Suprapubic skin (tissue), 4 donors: Measurements from ENCODE around the gene FBLIM1. TPM values are rescaled to one million over a fixed set of nuclear protein-coding genes. Genes with fewer than 3 reads are reported as not detected.

Source experiments
- DNase-seq, 2 donors: peaks; one replicate each; pipeline ENCODE4 v3.0.0-alpha.2; 2019; ENCODE audit warnings: low spot score in 2 of 2
- H3K27ac ChIP-seq: fragments of 200-600 bp; sonication (generic); one replicate; pipeline ENCODE4 v1.5.1; 2019
- H3K27me3 ChIP-seq: fragments of 200-600 bp; sonication (generic); one replicate; pipeline ENCODE4 v1.5.1; 2019
- H3K36me3 ChIP-seq: fragments of 200-600 bp; sonication (generic); one replicate; pipeline ENCODE4 v1.5.1; 2019
- H3K4me1 ChIP-seq: fragments of 200-600 bp; sonication (generic); one replicate; pipeline ENCODE4 v1.5.1; 2019
- H3K4me3 ChIP-seq: fragments of 200-600 bp; sonication (generic); one replicate; pipeline ENCODE4 v1.5.1; 2019; ENCODE audit warnings: mild to moderate bottlenecking
- H3K9me3 ChIP-seq: fragments of 200-600 bp; sonication (generic); one replicate; pipeline ENCODE4 v1.5.1; 2019
- EP300 ChIP-seq: sonication (generic); formaldehyde crosslinking; IDR thresholded peaks from one replicate; pipeline ENCODE4 v1.6.1; 2017; ENCODE audit warnings: antibody characterized with exemption
- POLR2A ChIP-seq, 2 donors: fragments of 450-650 bp; IDR thresholded peaks; one replicate each; pipeline ENCODE4 v1.6.1; 2017; ENCODE audit warnings: antibody characterized with exemption in 2 of 2, mild to moderate bottlenecking in 2 of 2, moderate library complexity in 2 of 2
- POLR2AphosphoS5 ChIP-seq, 3 donors: sonication (generic); formaldehyde crosslinking; IDR thresholded peaks; one replicate each; pipeline ENCODE4 v1.6.1; 2017; ENCODE audit warnings: antibody characterized with exemption in 3 of 3
- WGBS: methylation state at CpG from one replicate; pipeline ENCODE4 v1.1.5; 2018; 5-methylcytosine and 5-hydroxymethylcytosine counted together
- total RNA-seq, 4 donors: library from RNA; depleted of rRNA; stranded (reverse); fragments of >200 nt; gene quantifications; one replicate each; pipeline ENCODE4 v1.1.0, GENCODE V29; 2016
- TF ChIP-seq, protein P1 (sequence below), 2 donors: fragments of 200-600 bp in 1 of 2; fragments of 450-650 bp in 1 of 2; sonication (generic) in 1 of 2; IDR thresholded peaks; one replicate each; pipeline ENCODE4 v1.5.1; 2016 to 2019; ENCODE audit warnings: antibody characterized with exemption in 2 of 2, mild to moderate bottlenecking in 1 of 2, moderate library complexity in 1 of 2

FBLIM1 gene
- total RNA-seq, 4 donors from 2014 or later, result 24.7 to 43.0 (median 27.4) TPM

DNA sequence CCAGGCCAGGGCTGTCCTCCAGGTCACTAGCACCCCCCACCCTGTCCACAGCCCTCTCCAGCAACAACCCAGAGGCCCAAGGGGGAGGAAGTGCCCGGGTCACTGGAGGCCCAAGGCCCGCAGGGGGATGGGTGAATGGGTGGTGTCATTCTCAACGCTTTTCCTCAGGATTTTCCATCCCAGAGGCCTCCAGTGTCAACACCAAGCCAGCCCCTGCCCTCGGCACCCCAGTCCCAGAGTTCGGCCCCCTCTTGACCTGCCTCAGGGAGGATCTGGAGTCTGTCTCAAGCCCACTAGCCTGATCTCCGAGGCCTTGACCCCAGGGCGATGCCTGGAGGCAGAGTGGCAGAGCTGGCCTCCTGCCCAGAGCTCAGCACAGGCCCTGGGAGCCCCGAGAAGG is 11.2 kb upstream of the FBLIM1 start:
- TF ChIP-seq POLR2AphosphoS5 (IDR thresholded peaks at IDR 0.05) (no peak), EP300 (no peak), POLR2A (IDR thresholded peaks at IDR 0.05) (no peak)
- TF ChIP-seq, protein P1, sequence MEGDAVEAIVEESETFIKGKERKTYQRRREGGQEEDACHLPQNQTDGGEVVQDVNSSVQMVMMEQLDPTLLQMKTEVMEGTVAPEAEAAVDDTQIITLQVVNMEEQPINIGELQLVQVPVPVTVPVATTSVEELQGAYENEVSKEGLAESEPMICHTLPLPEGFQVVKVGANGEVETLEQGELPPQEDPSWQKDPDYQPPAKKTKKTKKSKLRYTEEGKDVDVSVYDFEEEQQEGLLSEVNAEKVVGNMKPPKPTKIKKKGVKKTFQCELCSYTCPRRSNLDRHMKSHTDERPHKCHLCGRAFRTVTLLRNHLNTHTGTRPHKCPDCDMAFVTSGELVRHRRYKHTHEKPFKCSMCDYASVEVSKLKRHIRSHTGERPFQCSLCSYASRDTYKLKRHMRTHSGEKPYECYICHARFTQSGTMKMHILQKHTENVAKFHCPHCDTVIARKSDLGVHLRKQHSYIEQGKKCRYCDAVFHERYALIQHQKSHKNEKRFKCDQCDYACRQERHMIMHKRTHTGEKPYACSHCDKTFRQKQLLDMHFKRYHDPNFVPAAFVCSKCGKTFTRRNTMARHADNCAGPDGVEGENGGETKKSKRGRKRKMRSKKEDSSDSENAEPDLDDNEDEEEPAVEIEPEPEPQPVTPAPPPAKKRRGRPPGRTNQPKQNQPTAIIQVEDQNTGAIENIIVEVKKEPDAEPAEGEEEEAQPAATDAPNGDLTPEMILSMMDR (IDR thresholded peaks at IDR 0.05), result no peak
- H3K4me1 ChIP-seq, result no peaks in the 10 kb centered on the region
- H3K36me3 ChIP-seq, result no peaks in the 10 kb centered on the region
- H3K27ac ChIP-seq, result no peak overlapping the region
- no peak overlapping the region for H3K4me3 ChIP-seq
- no CpG with 5 or more reads among the region's 8 CpGs for WGBS
- no peaks in the 10 kb centered on the region for H3K9me3 ChIP-seq
- DNase-seq, result no peak
- H3K27me3 ChIP-seq, result no peaks in the 10 kb centered on the region

DNA sequence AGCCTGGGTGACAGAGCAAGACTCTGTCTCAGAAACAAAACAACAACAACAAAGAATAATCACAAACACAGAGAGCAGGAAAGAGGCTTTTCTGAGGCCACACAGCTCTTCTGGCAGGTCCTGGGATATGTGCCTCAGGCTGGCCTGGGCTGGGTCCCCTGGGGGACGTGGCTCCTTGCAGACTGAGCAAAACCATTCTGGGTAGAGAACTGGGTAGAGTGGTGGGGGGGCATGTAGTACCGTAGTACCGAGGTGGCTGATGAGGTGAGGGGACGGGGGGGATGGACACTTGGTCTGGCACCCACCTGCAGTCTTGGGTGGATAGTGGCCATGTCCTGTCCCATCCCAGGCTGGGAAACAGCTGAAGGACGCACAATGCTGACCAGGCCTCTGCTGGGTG is 10.3 kb upstream of the FBLIM1 start:
- 84% methylated on average over 5 of the region's 5 CpGs for WGBS
- Histone ChIP-seq H3K4me1 (no peaks in the 10 kb centered on the region), H3K9me3 (no peaks in the 10 kb centered on the region), H3K27me3 (no peaks in the 10 kb centered on the region), H3K4me3 (no peak overlapping the region), H3K27ac (no peak overlapping the region), H3K36me3 (no peaks in the 10 kb centered on the region)
- TF ChIP-seq POLR2A (IDR thresholded peaks at IDR 0.05), result no peak
- TF ChIP-seq, protein P1 (IDR thresholded peaks at IDR 0.05), result no peak
- TF ChIP-seq EP300, result no peak
- TF ChIP-seq POLR2AphosphoS5 (IDR thresholded peaks at IDR 0.05), result no peak
- no peak for DNase-seq

DNA sequence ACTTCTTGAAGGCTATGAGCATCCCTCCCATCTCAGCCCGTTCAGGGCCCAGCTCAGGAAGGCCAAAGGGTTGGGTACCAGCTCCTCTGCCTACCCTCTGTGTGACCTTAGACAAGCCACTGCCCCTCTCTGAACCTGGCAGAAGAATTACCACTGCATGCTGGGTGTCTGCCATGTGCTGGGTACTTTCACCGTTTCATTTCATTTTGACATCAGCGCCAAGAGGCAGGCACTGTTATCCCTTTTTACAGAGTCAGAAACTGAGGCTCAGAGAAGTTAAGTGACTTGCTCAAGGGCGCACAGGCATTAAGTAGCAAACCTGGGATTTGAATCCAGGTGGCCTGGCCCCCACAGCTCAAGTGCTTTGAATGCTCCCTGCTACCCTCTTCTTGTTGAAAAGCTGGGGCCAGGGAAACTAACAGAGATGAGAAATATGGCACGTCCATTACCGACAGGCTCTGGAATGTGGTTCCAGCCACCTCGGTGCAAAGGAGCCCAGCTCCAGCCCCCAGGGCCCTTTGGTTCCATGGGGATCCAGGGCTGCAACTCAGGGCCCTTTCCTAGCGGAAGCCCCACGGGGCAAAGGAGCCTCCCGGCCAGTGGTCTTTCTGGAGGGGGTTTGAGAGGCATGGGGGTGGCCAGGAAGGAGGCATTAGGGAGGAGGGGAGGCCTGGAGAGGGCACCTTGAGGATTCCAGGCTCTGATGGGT is 9.8 kb upstream of the FBLIM1 start:
- no peak for TF ChIP-seq EP300
- TF ChIP-seq POLR2A (IDR thresholded peaks at IDR 0.05), result no peak
- TF ChIP-seq, protein P1 (IDR thresholded peaks at IDR 0.05), result no peak
- TF ChIP-seq POLR2AphosphoS5 (IDR thresholded peaks at IDR 0.05), result no peak
- H3K27ac ChIP-seq, result no peak overlapping the region
- H3K4me3 ChIP-seq, result no peak overlapping the region
- DNase-seq, result no peak
- no peaks in the 10 kb centered on the region for H3K36me3 ChIP-seq
- 88% methylated on average over 6 of the region's 10 CpGs for WGBS
- no peaks in the 10 kb centered on the region for H3K4me1 ChIP-seq
- H3K9me3 ChIP-seq, result no peaks in the 10 kb centered on the region
- no peaks in the 10 kb centered on the region for H3K27me3 ChIP-seq

DNA sequence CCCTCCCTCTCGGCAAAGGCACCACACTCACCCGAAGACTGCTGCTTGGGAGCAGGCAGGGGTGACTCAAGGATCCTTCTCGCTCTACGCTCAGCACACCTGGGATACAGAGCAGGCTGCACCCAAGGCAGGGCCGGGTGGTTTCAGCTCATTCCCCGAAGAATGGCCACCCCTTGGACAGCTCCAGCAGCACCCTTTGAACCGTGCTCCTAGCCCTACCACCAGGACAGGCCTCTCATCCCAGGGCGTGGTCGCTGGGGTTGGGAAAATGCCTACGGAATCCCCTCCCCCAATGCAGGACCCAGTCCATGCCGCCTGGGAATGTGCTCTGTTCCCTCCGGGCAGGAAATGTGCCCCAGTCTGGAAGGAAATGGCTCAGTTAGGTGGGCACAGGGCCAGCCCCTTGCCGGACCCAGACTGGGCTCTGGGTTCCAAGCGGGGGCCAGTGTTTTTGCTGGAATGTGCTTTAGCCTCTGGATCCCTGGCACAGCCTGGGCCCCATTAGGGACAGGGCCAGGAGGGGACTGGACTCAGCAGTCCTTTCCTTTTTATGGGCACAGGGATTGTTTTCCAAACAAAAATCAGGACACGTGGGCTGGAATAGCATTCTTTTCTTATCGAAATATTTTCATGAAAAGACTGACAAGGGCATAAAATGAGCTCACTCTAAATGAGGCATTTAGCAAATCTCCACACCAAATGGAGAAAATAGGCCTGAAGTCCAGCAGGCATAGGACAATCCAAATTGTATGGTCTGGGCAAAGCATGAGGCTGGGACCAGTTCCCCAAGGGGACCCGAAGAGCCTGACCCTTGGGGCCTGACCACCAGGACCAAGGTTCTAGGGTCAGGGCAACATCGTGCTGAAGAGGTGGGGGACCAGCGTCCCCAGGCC is 8.9 kb upstream of the FBLIM1 start:
- Histone ChIP-seq H3K27ac (no peak overlapping the region), H3K4me3 (no peak overlapping the region), H3K4me1 (no peaks in the 10 kb centered on the region), H3K9me3 (no peaks in the 10 kb centered on the region), H3K36me3 (no peaks in the 10 kb centered on the region), H3K27me3 (no peaks in the 10 kb centered on the region)
- DNase-seq, result peak in 1 of 2 donors; percentile 58
- WGBS, result 75% methylated on average over 19 of the region's 19 CpGs
- TF ChIP-seq, protein P1 (IDR thresholded peaks at IDR 0.05), result no peak
- TF ChIP-seq EP300 (no peak), POLR2AphosphoS5 (IDR thresholded peaks at IDR 0.05) (no peak), POLR2A (IDR thresholded peaks at IDR 0.05) (no peak)

DNA sequence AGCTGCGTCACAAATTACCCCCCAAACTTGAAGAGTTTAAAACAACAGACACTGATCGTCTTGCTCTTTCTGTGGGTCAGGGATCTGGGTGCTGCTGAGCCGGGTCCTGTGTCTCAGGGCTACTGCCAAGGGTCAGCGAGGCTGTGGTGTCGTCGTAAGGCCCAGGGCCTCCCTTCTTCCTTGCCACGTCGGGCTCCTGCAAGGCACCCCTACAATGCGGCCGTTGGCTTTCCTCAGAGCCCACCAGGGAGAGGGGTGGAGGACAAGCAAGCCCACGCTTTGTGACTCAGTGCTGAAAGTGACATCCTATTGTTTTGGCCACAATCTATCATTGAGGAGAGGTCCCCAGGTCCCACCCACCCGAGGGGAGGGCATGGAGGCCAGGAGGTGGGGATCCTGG is 7.7 kb upstream of the FBLIM1 start:
- no peak overlapping the region for H3K27ac ChIP-seq

More for the DNA sequence above, 7.7 kb upstream of the FBLIM1 start:
- WGBS, result 90% methylated on average over 12 of the region's 12 CpGs
- Histone ChIP-seq H3K4me1 (peaks cover 6% of the 10 kb centered on the region), H3K4me3 (no peak overlapping the region), H3K9me3 (no peaks in the 10 kb centered on the region), H3K36me3 (no peaks in the 10 kb centered on the region), H3K27me3 (no peaks in the 10 kb centered on the region)
- DNase-seq, result no peak
- TF ChIP-seq EP300, result no peak
- no peak for TF ChIP-seq POLR2A (IDR thresholded peaks at IDR 0.05)
- TF ChIP-seq, protein P1 (IDR thresholded peaks at IDR 0.05), result no peak
- no peak for TF ChIP-seq POLR2AphosphoS5 (IDR thresholded peaks at IDR 0.05)
